C4-2B (cell line): ENCODE data around the gene PAK2.
"Not testable (repeated sequence)": the region's sequence is repeated elsewhere in the genome, so short reads cannot be mapped to it uniquely, and the experiment has no call there.

Experiments
- ZFX ChIP-seq: fragments of 450-650 bp; IDR thresholded peaks from 2 replicates; pipeline ENCODE4 v1.6.1; 2017
- TF ChIP-seq, protein P1 (sequence below): fragments of 450-650 bp; conservative IDR thresholded peaks from 2 replicates; pipeline ENCODE4 v1.5.1; 2017; ENCODE audit warnings: mild to moderate bottlenecking

GRCh38 chr3:196836626-196837025, 97.0 kb downstream of the PAK2 start:
- TF ChIP-seq, protein P1, sequence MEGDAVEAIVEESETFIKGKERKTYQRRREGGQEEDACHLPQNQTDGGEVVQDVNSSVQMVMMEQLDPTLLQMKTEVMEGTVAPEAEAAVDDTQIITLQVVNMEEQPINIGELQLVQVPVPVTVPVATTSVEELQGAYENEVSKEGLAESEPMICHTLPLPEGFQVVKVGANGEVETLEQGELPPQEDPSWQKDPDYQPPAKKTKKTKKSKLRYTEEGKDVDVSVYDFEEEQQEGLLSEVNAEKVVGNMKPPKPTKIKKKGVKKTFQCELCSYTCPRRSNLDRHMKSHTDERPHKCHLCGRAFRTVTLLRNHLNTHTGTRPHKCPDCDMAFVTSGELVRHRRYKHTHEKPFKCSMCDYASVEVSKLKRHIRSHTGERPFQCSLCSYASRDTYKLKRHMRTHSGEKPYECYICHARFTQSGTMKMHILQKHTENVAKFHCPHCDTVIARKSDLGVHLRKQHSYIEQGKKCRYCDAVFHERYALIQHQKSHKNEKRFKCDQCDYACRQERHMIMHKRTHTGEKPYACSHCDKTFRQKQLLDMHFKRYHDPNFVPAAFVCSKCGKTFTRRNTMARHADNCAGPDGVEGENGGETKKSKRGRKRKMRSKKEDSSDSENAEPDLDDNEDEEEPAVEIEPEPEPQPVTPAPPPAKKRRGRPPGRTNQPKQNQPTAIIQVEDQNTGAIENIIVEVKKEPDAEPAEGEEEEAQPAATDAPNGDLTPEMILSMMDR, result not testable (repeated sequence)
- not testable (repeated sequence) for TF ChIP-seq ZFX
